GM21717 (cell line): ENCODE results near the gene RPUSD3.
"Not testable (repeated sequence)": the region's sequence is repeated elsewhere in the genome, so short reads cannot be mapped to it uniquely, and the experiment has no call there.

Experiments used
- ATAC-seq: cut with Tn5 transposase; IDR thresholded peaks from one replicate; pipeline ENCODE4 v1.9.1; 2021; ENCODE audit warnings: mild to moderate bottlenecking, moderate library complexity; ENCODE audit not compliant: unreplicated experiment

RPUSD3 gene

GRCh38 chr3:9866639-9867038, 22.8 kb upstream of the RPUSD3 start:
- no peak for ATAC-seq

GRCh38 chr3:9865125-9865637, 21.4 kb upstream of the RPUSD3 start:
- not testable (repeated sequence) for ATAC-seq

- no peak for ATAC-seq
Measured at GRCh38 chr3:9864200-9864927, 20.6 kb upstream of the RPUSD3 start.

- ATAC-seq = no peak
Measured at GRCh38 chr3:9863058-9863772, 19.4 kb upstream of the RPUSD3 start.

DNA sequence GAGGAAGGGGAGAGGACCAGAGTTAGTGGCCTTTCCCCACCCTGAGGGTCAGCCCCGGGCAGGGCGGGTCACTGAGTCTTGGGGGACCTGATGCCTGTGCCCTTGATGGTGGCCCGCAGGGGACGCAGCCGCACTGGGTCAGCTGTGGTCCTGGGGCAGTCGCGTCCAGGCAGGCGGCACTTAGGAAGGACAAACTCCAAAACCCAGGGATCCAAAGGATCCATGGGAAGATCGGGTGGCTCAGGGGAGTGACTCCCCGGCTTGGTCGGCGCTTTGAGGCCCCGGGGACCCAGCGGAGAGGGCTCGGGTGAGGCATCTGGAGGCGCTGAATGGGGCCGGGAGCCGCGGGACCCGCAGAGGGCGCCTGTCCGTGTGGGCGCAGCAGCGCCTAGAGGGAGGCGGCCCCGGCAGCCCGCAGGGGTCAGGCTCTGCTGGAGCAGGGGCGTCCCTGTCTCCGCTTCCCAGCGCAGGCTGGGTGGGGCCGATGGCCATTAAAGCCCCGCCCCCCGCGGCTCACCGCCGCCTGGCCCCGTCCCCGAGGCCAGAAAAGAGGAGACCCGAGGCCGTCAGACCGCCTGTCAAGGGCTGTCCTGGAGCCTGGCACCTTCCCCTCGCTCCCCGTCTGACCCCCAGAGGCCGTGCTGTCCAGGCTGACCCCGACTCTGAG, 18.7 kb upstream of the RPUSD3 start:
- ATAC-seq = no peak

DNA sequence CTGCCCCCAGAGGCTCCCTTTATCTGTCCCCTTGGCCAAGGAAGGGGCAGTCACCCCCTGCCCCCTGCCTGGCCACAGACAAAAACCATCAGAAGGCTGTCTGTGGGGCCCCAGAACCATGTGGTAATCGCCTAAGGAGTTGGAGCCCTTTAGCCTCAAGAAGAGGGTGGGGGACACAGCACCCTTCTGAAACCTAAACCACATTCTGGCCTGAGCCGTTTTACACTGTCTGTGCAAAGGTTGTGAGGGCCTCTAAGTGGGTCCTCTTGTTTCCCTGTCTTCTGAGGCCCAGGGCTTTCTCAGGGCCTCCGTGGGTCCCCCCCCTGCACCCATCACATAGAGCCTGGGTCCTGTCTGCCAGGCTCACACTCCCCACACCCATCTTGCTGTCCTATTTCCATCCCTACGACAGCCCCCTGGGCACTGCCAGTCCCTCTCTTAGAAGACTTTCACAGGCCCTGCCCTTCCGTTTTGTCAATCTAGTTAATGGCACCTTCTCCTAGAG, 17.9 kb upstream of the RPUSD3 start:
- ATAC-seq = no peak

DNA sequence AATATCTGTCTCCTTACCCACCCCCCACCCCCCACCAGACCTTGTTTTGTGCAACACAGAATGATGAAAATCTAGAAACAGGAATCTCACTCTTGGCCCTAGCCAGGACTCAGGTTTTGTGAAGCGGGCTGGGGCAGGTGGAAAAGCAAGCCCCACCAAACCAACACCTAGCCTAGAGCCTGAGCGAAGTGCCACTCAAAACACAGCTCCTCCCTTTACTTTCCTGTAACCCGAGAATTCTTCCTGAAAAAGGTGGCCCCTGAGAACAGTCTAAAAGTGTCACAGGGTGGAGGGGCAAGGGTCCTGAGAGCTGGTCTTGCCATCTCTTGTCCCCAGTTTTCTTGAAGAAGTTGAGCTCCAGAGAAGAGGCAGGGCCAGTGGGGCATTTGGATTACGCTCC, 17.4 kb upstream of the RPUSD3 start:
- no peak for ATAC-seq

- no peak for ATAC-seq
Measured at GRCh38 chr3:9859530-9860025, 15.8 kb upstream of the RPUSD3 start.

- ATAC-seq = no peak
Measured at GRCh38 chr3:9855594-9855993, 11.8 kb upstream of the RPUSD3 start.

- not testable (repeated sequence) for ATAC-seq
Measured at GRCh38 chr3:9854291-9854940, 10.6 kb upstream of the RPUSD3 start.

- ATAC-seq = no peak
Measured at GRCh38 chr3:9852528-9852927, 8.7 kb upstream of the RPUSD3 start.

DNA sequence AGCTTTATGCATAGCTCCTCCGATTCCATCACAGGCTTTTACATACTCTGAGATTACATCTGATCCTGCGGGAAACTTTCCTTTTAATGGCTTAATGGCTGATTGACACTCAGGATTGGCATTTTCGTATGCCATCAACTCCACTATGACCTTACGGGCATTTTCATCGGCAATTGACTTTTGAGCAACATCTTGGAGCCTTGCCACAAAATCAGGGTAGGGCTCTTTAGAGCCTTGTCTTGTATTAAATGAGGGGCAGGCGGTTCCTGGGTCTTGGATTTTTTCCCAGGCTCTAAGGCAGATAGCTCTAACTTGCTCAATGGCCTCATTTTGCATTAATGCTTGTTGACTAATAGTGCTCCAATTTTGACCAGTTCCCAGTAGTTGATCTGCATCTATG, 8.1 kb upstream of the RPUSD3 start:
- ATAC-seq = not testable (repeated sequence)

GRCh38 chr3:9851383-9851782, 7.6 kb upstream of the RPUSD3 start:
- not testable (repeated sequence) for ATAC-seq

GRCh38 chr3:9848860-9849259, 5.1 kb upstream of the RPUSD3 start:
- ATAC-seq = not testable (repeated sequence)

DNA sequence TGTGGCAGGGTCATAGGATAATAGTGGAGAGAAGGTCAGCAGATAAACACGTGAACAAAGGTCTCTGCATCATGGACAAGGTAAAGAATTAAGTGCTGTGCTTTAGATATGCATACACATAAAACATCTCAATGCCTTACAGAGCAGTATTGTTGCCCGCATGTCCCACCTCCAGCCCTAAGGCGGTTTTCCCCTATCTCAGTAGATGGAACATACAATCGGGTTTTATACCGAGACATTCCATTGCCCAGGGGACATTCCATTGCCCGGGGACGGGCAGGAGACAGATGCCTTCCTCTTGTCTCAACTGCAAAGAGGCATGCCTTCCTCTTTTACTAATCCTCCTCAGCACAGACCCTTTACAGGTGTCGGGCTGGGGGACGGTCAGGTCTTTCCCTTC, 4.1 kb upstream of the RPUSD3 start:
- ATAC-seq = not testable (repeated sequence)

GRCh38 chr3:9846931-9847488, 3.2 kb upstream of the RPUSD3 start:
- ATAC-seq = no peak

GRCh38 chr3:9846231-9846630, 2.4 kb upstream of the RPUSD3 start:
- ATAC-seq = no peak

GRCh38 chr3:9841015-9841414, 2.8 kb downstream of the RPUSD3 start:
- ATAC-seq = no peak

DNA sequence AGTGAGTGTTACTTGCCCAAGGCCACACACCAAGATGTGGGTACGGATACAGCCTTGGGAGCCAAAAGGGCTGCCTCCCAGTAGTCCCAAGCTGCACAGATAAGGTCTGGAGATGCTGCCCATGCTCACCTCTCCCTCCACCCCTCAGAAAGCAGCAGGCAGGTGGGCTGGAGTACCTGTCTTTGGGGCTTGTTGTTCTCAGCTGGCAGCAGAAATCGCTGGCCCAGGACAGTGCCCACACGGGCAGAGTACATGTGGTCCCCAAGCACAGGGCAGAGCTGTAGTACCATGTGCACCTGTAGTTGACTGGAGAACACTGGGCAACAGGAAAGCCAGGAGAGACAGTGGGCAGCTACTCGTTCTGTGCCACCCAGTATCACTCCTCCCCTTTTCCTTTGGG, 5.0 kb downstream of the RPUSD3 start:
- ATAC-seq = no peak
